Tibial nerve (tissue), 4 donors: ENCODE measurements around the gene GMDS. TPM values are rescaled to one million over a fixed set of nuclear protein-coding genes. Genes with fewer than 3 reads are reported as not detected.

ENCODE experiments used
- DNase-seq, 2 donors: peaks; one replicate each; pipeline ENCODE4 v3.0.0-alpha.2; 2019; ENCODE audit warnings: low spot score in 2 of 2
- H3K27ac ChIP-seq, 4 donors: fragments of 200-600 bp; sonication (generic) in 3 of 4; one replicate each; pipeline ENCODE4 v1.5.1; 2017 to 2019; ENCODE audit warnings: mild to moderate bottlenecking in 1 of 4
- H3K27me3 ChIP-seq, 2 donors: fragments of 200-600 bp; sonication (generic) in 1 of 2; one replicate each; pipeline versions ENCODE4 v1.5.1 to v1.6.0; 2017 to 2019
- H3K36me3 ChIP-seq, 3 donors: fragments of 200-600 bp; sonication (generic); one replicate each; pipeline ENCODE4 v1.5.1; 2018 to 2019
- H3K4me1 ChIP-seq, 4 donors: fragments of 200-600 bp; sonication (generic) in 3 of 4; one replicate each; pipeline ENCODE4 v1.5.1; 2017 to 2019
- H3K4me3 ChIP-seq, 4 donors: fragments of 200-600 bp; sonication (generic) in 3 of 4; one replicate each; pipeline ENCODE4 v1.5.1; 2017 to 2019; ENCODE audit warnings: mild to moderate bottlenecking in 1 of 4, moderate library complexity in 1 of 4
- H3K9me3 ChIP-seq, 4 donors: fragments of 200-600 bp; sonication (generic) in 3 of 4; one replicate each; pipeline ENCODE4 v1.5.1; 2017 to 2019
- EP300 ChIP-seq, 2 donors: sonication (generic); formaldehyde crosslinking; IDR thresholded peaks; one replicate each; pipeline ENCODE4 v1.6.1; 2017; ENCODE audit warnings: antibody characterized with exemption in 2 of 2, mild to moderate bottlenecking in 1 of 2
- POLR2A ChIP-seq, 2 donors: fragments of 450-650 bp; IDR thresholded peaks; one replicate each; pipeline ENCODE4 v1.6.1; 2017; ENCODE audit warnings: antibody characterized with exemption in 2 of 2, mild to moderate bottlenecking in 2 of 2, moderate library complexity in 2 of 2
- WGBS, 2 donors: methylation state at CpG; one replicate each; pipeline ENCODE4 v1.1.5; 2018; 5-methylcytosine and 5-hydroxymethylcytosine counted together
- total RNA-seq, 4 donors: library from RNA; depleted of rRNA; stranded (reverse); fragments of >200 nt; gene quantifications; one replicate each; pipeline ENCODE4 v1.1.0, GENCODE V29; 2016
- TF ChIP-seq, protein P1 (sequence below), 5 experiments: fragments of 200-600 bp in 3 of 5; fragments of 450-650 bp in 2 of 5; sonication (generic) in 3 of 5; IDR thresholded peaks; one replicate each; pipeline ENCODE4 v1.5.1; 2016 to 2019; ENCODE audit warnings: antibody characterized with exemption in 5 of 5, mild to moderate bottlenecking in 3 of 5, moderate library complexity in 2 of 5

Gene GMDS
- total RNA-seq, 4 donors from 2014 or later = 14.9 to 46.5 (median 32.8) TPM

DNA sequence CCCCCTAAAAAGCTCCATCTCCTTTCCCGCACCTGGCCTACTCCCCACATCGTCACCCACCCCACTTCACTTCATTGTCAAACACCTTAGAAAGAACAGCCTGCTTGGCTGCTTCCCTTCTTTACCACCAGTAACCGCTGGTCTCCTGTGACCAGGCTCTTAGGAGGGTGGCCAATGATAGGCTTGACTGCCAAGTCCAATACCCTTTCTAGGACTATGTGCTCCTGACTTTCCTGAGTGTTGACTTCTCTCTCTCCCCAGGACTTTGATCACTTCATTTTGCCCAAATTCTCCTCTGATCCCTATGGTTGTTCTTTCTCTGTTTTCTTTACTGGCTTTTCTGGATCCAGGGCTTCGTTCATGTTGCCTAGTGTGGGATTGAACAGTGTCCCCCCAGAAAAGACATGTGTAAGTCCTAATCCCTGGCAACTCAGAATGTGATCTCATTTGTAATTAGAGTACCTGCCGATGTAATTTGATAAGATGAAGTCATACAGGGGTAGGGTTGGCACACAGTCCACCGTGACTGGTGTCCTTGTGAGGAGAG lies 254.0 kb downstream of the GMDS start:
- 98 to 99% methylated on average over 6 of the region's 6 CpGs for WGBS, 2 donors
- H3K27ac ChIP-seq = no peak overlapping the region
- no peak for DNase-seq
- H3K9me3 ChIP-seq = peaks cover 0 to under 1% (median 0%) of the 10 kb centered on the region in 4 donors
- H3K4me1 ChIP-seq = no peaks in the 10 kb centered on the region
- H3K27me3 ChIP-seq = no peaks in the 10 kb centered on the region
- TF ChIP-seq POLR2A (IDR thresholded peaks at IDR 0.05) (no peak), EP300 (IDR thresholded peaks at IDR 0.05) (no peak)
- TF ChIP-seq, protein P1, sequence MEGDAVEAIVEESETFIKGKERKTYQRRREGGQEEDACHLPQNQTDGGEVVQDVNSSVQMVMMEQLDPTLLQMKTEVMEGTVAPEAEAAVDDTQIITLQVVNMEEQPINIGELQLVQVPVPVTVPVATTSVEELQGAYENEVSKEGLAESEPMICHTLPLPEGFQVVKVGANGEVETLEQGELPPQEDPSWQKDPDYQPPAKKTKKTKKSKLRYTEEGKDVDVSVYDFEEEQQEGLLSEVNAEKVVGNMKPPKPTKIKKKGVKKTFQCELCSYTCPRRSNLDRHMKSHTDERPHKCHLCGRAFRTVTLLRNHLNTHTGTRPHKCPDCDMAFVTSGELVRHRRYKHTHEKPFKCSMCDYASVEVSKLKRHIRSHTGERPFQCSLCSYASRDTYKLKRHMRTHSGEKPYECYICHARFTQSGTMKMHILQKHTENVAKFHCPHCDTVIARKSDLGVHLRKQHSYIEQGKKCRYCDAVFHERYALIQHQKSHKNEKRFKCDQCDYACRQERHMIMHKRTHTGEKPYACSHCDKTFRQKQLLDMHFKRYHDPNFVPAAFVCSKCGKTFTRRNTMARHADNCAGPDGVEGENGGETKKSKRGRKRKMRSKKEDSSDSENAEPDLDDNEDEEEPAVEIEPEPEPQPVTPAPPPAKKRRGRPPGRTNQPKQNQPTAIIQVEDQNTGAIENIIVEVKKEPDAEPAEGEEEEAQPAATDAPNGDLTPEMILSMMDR (IDR thresholded peaks at IDR 0.05) = no peak
- H3K36me3 ChIP-seq = no peaks in the 10 kb centered on the region
- no peak overlapping the region for H3K4me3 ChIP-seq

DNA sequence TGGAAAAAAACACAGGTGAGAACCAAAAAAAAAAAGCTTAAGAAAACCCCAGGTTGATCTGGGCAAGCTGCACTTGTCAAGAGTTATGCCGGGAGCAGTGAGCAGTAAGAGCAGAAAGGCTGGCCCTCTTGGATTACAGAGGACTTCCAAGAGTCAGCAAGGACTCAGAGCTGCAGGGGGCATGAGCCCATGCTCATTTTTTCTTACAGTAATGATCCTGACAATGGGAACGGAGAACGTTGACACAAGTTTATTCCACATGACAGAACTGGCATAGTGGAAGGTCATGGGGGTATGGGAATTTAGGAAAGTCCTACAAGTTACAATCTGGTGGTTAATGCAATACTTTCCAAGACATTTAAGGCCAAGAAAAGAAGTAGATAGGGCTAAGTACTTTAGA lies 256.6 kb downstream of the GMDS start:
- Histone ChIP-seq H3K4me3 (no peak overlapping the region), H3K4me1 (no peaks in the 10 kb centered on the region), H3K9me3 (peaks cover 0 to 15% (median 3%) of the 10 kb centered on the region in 4 donors), H3K36me3 (no peaks in the 10 kb centered on the region), H3K27me3 (no peaks in the 10 kb centered on the region), H3K27ac (no peak overlapping the region)
- no peak for DNase-seq
- 79 to 86% methylated on average over 3 of the region's 3 CpGs for WGBS, 2 donors
- TF ChIP-seq POLR2A (IDR thresholded peaks at IDR 0.05) (no peak), EP300 (IDR thresholded peaks at IDR 0.05) (no peak)
- TF ChIP-seq, protein P1 (IDR thresholded peaks at IDR 0.05) = no peak

DNA sequence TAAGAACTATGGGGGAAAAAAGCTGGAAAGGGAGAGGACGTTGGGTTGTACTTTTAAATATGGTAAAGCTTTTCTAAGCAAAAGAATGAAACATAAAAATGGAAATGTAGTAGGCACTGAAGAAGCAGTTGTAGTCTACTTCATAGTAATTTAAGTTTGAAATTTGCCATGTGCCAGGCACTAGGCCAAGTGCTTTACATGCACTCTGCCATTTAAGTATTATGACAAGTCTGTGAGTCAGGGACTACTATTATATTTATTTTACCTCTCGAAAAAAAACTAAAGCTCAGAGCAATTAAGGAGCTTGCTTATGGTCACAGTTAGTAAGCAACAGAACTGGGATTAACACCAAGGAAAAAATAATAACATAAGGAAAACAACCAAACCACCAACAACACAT lies 257.8 kb downstream of the GMDS start:
- no peaks in the 10 kb centered on the region for H3K4me1 ChIP-seq
- H3K9me3 ChIP-seq = peaks cover 0 to 19% (median 5%) of the 10 kb centered on the region in 4 donors
- no peak overlapping the region for H3K4me3 ChIP-seq
- TF ChIP-seq, protein P1 (IDR thresholded peaks at IDR 0.05) = no peak
- 58 to 83% methylated on average over 2 of the region's 2 CpGs for WGBS, 2 donors
- no peak for DNase-seq
- no peaks in the 10 kb centered on the region for H3K27me3 ChIP-seq
- no peaks in the 10 kb centered on the region for H3K36me3 ChIP-seq
- no peak overlapping the region for H3K27ac ChIP-seq

DNA sequence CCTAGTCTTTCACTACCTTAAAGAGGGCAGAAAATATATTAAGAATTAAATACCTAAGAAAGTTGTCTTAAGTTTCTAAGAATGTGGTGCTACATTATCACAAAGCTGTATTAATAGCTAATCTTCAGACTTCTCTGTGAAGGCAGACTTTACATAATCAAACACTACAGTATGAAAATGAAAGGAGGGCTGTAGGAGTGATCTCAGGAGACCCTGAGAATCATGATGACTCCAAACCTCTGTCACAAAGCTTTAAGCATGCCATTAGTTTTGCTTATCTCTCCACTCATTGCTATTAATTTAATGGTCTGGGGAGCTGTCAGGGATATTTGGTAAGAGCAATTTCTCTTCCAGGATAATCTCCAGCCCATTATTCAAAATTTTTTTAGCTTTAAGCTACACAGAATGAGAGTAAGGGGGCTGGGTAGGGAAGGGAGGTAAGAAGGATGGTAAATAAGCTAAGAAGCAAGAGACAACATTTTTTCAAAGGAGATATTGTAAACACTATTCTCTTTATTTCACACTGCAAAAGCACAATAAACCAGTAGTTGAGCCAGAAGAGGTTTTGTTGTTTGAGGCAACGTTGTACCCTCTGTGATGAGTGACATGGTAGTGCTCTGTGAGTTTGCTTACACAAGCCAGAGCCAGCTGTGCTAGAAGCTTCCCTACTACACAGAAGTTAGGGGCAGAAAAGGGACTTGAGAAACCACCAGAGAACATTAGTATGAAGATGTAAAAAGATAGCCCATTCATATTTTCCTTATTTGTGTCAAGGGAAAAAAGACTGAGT lies 258.8 kb downstream of the GMDS start:
- Histone ChIP-seq H3K27me3 (no peaks in the 10 kb centered on the region), H3K27ac (no peak overlapping the region), H3K4me1 (no peaks in the 10 kb centered on the region), H3K9me3 (peaks cover 0 to 28% (median 8%) of the 10 kb centered on the region in 4 donors), H3K4me3 (no peak overlapping the region), H3K36me3 (no peaks in the 10 kb centered on the region)
- no peak for DNase-seq
- TF ChIP-seq POLR2A (IDR thresholded peaks at IDR 0.05) = no peak
- TF ChIP-seq EP300 (IDR thresholded peaks at IDR 0.05) = no peak
- TF ChIP-seq, protein P1 (IDR thresholded peaks at IDR 0.05) = no peak
- WGBS, 2 donors = 11 to 14% methylated on average over 1 of the region's 1 CpG

DNA sequence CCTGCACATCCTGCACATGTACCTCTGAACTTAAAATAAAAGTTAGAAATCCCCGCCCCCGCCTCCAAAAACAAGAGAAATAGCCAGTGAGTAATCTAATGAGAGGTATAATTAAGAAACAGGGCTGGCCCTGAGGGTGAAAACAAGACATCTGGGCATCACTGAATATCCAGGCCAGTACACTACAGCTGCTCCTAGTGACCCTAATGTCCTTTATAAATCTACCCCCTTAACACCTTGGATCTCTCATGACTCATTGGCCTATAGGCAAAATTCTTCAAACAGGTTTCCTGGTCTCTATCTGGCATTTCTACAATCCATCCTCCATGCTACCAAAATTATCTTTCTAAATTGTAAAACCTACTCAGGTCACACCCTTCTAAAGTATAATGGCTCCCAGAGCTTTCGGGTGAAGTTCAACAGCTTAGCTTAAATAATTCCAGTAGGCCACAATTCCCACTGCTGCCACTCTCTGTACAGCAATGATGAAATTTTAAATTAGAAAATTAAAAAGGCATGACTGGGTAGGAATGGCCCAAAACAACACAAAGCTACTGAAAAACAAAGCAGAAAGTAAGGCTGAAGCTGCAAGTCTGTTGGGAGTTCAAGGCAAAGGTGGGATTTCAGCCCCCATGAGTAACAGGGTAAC lies 260.9 kb downstream of the GMDS start:
- Histone ChIP-seq H3K4me3 (no peak overlapping the region), H3K27me3 (no peaks in the 10 kb centered on the region), H3K4me1 (no peaks in the 10 kb centered on the region), H3K36me3 (no peaks in the 10 kb centered on the region), H3K27ac (no peak overlapping the region), H3K9me3 (peaks cover 0 to 50% (median 9%) of the 10 kb centered on the region in 4 donors)
- no peak for TF ChIP-seq POLR2A (IDR thresholded peaks at IDR 0.05)
- TF ChIP-seq, protein P1 (IDR thresholded peaks at IDR 0.05) = no peak
- TF ChIP-seq EP300 (IDR thresholded peaks at IDR 0.05) = no peak
- DNase-seq = no peak
- 84 to 91% methylated on average over 3 of the region's 3 CpGs for WGBS, 2 donors
